NCI-H510A (cell line): Measurements from ENCODE around the gene LYPD4.
A peak's percentile ranks its signal among the peaks of the same experiment; 100 is the strongest.
"Not testable (repeated sequence)": the region's sequence is repeated elsewhere in the genome, so short reads cannot be mapped to it uniquely, and the experiment has no call there.

ENCODE experiments used
- DNase-seq: peaks from one replicate; lab custom pipeline; 2025; lab: John Stamatoyannopoulos, UW

LYPD4 gene

GRCh38 chr19:41799444-41800000 is 45.0 kb downstream of the LYPD4 start:
- DNase-seq, result peak; percentile 13

- no peak for DNase-seq
These were observed 47.6 kb downstream of the LYPD4 start for GRCh38 chr19:41796901-41797300.

- no peak for DNase-seq
These were observed 48.1 kb downstream of the LYPD4 start, which contains the start of gene CEACAM3 for GRCh38 chr19:41796362-41796761. TSS of gene CEACAM3 (plus strand) at chr19:41796587. CDS start at chr19:41796678, 91 bp downstream.

GRCh38 chr19:41795031-41795461 is 49.4 kb downstream of the LYPD4 start:
- peak; percentile 51 for DNase-seq

GRCh38 chr19:41793414-41793727 is 51.1 kb downstream of the LYPD4 start:
- DNase-seq, result no peak

GRCh38 chr19:41792513-41793413 is 51.7 kb downstream of the LYPD4 start:
- DNase-seq, result peak; percentile 27

- peak; percentile 26 for DNase-seq
These were observed 55.4 kb downstream of the LYPD4 start for GRCh38 chr19:41789053-41789452.

GRCh38 chr19:41788518-41788917 is 56.0 kb downstream of the LYPD4 start:
- not testable (repeated sequence) for DNase-seq
